Hepatocyte (in vitro differentiated cells): ENCODE measurements around the gene P4HA1.

Source experiments
- EZH2 ChIP-seq: fragments of 200-600 bp; sonication (generic); IDR thresholded peaks from 2 replicates; pipeline ENCODE4 v1.6.1; 2016; ENCODE audit warnings: antibody characterized with exemption, mild to moderate bottlenecking, borderline replicate concordance
- EZH2phosphoT487 ChIP-seq: fragments of 200-600 bp; sonication (generic); IDR thresholded peaks from one replicate; pipeline ENCODE4 v1.6.1; 2018; ENCODE audit warnings: antibody characterized with exemption, mild to moderate bottlenecking, low read depth, moderate library complexity; ENCODE audit not compliant: unreplicated experiment, severe bottlenecking
- TF ChIP-seq, protein P1 (sequence below): fragments of 200-600 bp; sonication (generic); IDR thresholded peaks from 2 replicates; pipeline ENCODE4 v1.5.1; 2016; ENCODE audit warnings: antibody characterized with exemption, mild to moderate bottlenecking; ENCODE audit not compliant: poor library complexity

DNA sequence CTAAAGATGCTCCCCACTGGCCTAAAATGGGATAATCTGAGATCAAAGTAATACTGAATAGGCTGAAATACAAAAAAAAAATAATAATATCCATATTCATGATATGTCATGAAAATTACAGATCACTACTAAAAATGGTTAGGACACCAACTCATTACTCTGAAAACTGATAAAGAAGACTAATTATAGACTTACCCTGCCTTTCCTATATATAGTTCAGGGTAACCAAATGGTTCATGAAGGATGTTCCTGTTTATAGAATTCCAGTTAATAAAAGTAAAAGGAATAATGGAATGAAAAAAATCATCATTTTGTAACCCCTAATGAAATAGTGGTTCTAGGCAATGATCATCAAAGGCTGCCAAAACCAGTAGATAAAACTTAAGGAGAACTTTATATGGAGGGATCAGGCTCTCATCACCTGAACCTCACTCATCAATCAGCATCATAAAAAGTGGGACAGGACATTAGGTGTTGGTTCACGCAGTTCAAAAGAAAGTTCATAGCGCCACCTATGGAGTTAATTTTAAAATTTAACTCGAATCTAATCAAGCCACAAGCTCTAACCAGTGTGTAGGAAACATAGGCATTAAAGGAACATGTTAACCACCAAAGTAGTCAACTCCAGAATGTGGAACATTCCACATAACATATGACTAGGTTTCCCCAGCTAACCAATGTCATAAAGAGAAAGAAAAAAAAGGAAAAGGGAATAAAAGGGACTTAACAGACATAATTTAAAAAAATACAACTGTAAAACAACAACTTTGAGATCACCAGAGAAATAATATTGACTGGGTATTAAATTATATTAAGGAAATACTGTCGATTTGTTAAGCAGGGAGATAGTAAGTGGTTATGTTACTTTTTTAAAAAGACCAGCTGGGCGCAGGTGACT, 35.7 kb downstream of the P4HA1 start:
- TF ChIP-seq, protein P1, sequence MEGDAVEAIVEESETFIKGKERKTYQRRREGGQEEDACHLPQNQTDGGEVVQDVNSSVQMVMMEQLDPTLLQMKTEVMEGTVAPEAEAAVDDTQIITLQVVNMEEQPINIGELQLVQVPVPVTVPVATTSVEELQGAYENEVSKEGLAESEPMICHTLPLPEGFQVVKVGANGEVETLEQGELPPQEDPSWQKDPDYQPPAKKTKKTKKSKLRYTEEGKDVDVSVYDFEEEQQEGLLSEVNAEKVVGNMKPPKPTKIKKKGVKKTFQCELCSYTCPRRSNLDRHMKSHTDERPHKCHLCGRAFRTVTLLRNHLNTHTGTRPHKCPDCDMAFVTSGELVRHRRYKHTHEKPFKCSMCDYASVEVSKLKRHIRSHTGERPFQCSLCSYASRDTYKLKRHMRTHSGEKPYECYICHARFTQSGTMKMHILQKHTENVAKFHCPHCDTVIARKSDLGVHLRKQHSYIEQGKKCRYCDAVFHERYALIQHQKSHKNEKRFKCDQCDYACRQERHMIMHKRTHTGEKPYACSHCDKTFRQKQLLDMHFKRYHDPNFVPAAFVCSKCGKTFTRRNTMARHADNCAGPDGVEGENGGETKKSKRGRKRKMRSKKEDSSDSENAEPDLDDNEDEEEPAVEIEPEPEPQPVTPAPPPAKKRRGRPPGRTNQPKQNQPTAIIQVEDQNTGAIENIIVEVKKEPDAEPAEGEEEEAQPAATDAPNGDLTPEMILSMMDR = peak; percentile 55
- TF ChIP-seq EZH2 = no peak
- no peak for TF ChIP-seq EZH2phosphoT487
